Gastrocnemius medialis (tissue), 4 donors: Measurements from ENCODE around the gene KAT2A. TPM values are rescaled to one million over a fixed set of nuclear protein-coding genes. Genes with fewer than 3 reads are reported as not detected.

Source experiments
- ATAC-seq, 2 donors: fragments of 150-250 bp; one replicate each; pipeline ENCODE4 v1.9.1; 2016
- DNase-seq, 2 donors: peaks; one replicate each; pipeline ENCODE4 v3.0.0-alpha.2; 2019
- H3K27ac ChIP-seq, 4 donors: fragments of 200-600 bp; sonication (generic); 1 replicate in 1 of 4; 2 replicates in 3 of 4; pipeline ENCODE4 v1.5.1; 2016 to 2018; ENCODE audit warnings: mild to moderate bottlenecking in 2 of 4, moderate library complexity in 1 of 4
- H3K27me3 ChIP-seq, 3 donors: fragments of 200-600 bp; sonication (generic) in 2 of 3; 1 replicate in 1 of 3; 2 replicates in 2 of 3; pipeline versions ENCODE4 v1.5.1 to v1.6.0; 2016 to 2019; ENCODE audit warnings: mild to moderate bottlenecking in 1 of 3, moderate library complexity in 1 of 3
- H3K36me3 ChIP-seq, 2 donors: fragments of 200-600 bp; sonication (generic) in 1 of 2; one replicate each; pipeline ENCODE4 v1.5.1; 2017 to 2018
- H3K4me1 ChIP-seq, 2 donors: fragments of 200-600 bp; sonication (generic) in 1 of 2; one replicate each; pipeline ENCODE4 v1.5.1; 2016 to 2017; ENCODE audit warnings: mild to moderate bottlenecking in 2 of 2
- H3K4me3 ChIP-seq, 4 donors: fragments of 200-600 bp; sonication (generic) in 3 of 4; 1 replicate in 1 of 4; 2 replicates in 3 of 4; pipeline ENCODE4 v1.5.1; 2016 to 2019; ENCODE audit warnings: mild to moderate bottlenecking in 2 of 4
- H3K9me3 ChIP-seq, 3 donors: fragments of 200-600 bp; sonication (generic) in 2 of 3; 1 replicate in 1 of 3; 2 replicates in 2 of 3; pipeline ENCODE4 v1.5.1; 2016 to 2019
- CTCF ChIP-seq, 5 experiments: fragments of 450-650 bp in 3 of 5; fragments of 200-600 bp in 2 of 5; sonication (generic) in 2 of 5; IDR thresholded peaks in 4 of 5; conservative IDR thresholded peaks in 1 of 5; 1 replicate in 4 of 5; 2 replicates in 1 of 5; pipeline ENCODE4 v1.5.1; 2016 to 2019; ENCODE audit warnings: antibody characterized with exemption in 5 of 5, mild to moderate bottlenecking in 3 of 5, moderate library complexity in 3 of 5
- POLR2A ChIP-seq, 2 donors: fragments of 450-650 bp; IDR thresholded peaks; one replicate each; pipeline ENCODE4 v1.6.1; 2017; ENCODE audit warnings: antibody characterized with exemption in 2 of 2, mild to moderate bottlenecking in 2 of 2, moderate library complexity in 2 of 2
- in situ Hi-C, 4 donors: fragments of 200-750 bp; cut with MboI; loops; one replicate each; pipeline versions ENCODE4 v1.15.0 to v1.8.0; 2017; ENCODE audit warnings: low sequenced_read_pairs in 4 of 4
- intact Hi-C: fragments of 100-400 bp; cut with DNase I; formaldehyde crosslinking; loops from one replicate; pipeline ENCODE4 v1.15.1; 2023; ENCODE audit warnings: low total_unique reads
- total RNA-seq, 4 donors: library from RNA; depleted of rRNA; stranded (reverse); fragments of >200 nt; gene quantifications; one replicate each; pipeline versions ENCODE4 v1.1.0 to v1.2.3, GENCODE V29; 2016

The KAT2A gene
- total RNA-seq, 4 donors from 2014 or later = 1.8 to 15.0 (median 6.3) TPM

DNA sequence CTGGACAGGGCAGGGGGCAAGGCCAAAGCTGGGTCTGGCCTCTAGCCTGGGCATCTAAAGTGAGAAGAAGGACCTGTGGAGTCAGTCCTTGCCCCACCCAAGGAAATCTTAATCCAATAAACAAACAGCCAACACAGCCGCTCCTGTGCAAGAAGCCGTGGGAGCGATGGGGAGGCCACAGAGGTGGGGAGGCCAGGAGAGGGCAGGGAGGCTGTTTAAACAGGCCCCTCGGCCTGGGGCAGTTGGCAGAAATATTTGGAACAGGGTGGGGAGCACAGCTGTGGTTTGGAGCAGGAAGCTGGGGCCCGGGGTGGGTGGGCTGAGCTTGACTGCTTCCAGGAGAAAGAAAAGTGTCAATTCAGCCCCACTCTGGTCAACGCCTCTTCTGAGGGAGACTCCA lies 28.2 kb downstream of the KAT2A start:
- in situ Hi-C loops = no loop called here
- ATAC-seq (no peak), DNase-seq (no peak)
- no peaks in the 10 kb centered on the region for H3K9me3 ChIP-seq
- intact Hi-C loops = no loop called here
- H3K27ac ChIP-seq = no peak overlapping the region
- TF ChIP-seq CTCF (IDR thresholded peaks at IDR 0.05 in 4 of 5, conservative IDR thresholded peaks at IDR 0.05 in 1 of 5) = no peak
- no peak for TF ChIP-seq POLR2A (IDR thresholded peaks at IDR 0.05)
- H3K36me3 ChIP-seq = no peaks in the 10 kb centered on the region
- H3K4me3 ChIP-seq = no peak overlapping the region
- H3K4me1 ChIP-seq = peaks cover 0 to 12% of the 10 kb centered on the region in 2 donors
- H3K27me3 ChIP-seq = peaks cover 0 to 11% (median 6%) of the 10 kb centered on the region in 3 donors

DNA sequence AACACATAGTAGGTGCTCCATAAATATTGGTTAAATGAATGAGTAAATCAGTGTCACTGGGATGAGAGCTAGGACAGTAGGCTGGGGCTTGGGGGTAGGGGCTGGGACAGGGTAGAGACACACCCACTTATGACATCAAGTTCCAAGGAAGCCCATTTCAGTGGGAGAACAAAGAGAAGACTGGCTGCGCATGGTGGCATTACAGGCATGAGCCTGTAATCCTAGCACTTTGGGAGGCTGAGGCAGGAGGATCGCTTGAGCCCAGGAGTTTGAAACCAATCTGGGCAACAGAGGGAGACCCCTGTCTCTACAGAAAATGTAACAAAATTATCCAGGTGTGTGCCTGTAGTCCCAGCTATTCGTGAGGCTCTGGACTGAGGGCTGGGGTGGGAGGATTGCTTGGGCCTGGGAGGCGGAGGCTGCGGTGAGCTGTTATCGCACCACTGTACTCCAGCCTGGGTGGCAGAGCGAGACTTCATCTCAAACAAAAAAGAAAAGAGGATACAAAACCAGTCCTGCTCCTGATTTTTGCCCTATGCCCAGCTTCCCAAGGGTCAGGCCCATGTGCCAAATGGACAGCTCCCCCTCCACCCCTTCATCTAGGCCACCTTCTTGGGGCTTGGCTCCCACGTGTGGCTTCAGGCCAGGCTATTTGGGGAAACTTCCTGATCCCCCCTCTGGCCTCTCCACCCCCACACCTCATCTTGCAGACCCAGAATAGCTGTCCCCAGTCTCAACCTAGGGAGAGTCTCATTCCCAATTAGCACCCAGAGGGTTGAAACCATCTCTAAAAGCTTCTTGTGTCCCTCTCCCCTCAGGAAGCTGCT lies 30.0 kb downstream of the KAT2A start:
- ATAC-seq = no peak
- Histone ChIP-seq H3K27me3 (no peaks in the 10 kb centered on the region), H3K36me3 (no peaks in the 10 kb centered on the region), H3K27ac (no peak overlapping the region), H3K9me3 (no peaks in the 10 kb centered on the region), H3K4me1 (peaks cover 0 to 12% of the 10 kb centered on the region in 2 donors), H3K4me3 (no peak overlapping the region)
- TF ChIP-seq CTCF (IDR thresholded peaks at IDR 0.05 in 4 of 5, conservative IDR thresholded peaks at IDR 0.05 in 1 of 5) (no peak), POLR2A (IDR thresholded peaks at IDR 0.05) (no peak)
- no peak for DNase-seq
- in situ Hi-C loops = no loop called here
- intact Hi-C loops = no loop called here

- intact Hi-C loops = no loop called here
- no peaks in the 10 kb centered on the region for H3K36me3 ChIP-seq
- in situ Hi-C loops = no loop called here
- H3K27me3 ChIP-seq = no peaks in the 10 kb centered on the region
- H3K9me3 ChIP-seq = no peaks in the 10 kb centered on the region
- DNase-seq = no peak
- H3K4me3 ChIP-seq = no peak overlapping the region
- no peak overlapping the region for H3K27ac ChIP-seq
- no peak for ATAC-seq
- TF ChIP-seq CTCF (IDR thresholded peaks at IDR 0.05 in 4 of 5, conservative IDR thresholded peaks at IDR 0.05 in 1 of 5) (no peak), POLR2A (IDR thresholded peaks at IDR 0.05) (no peak)
- H3K4me1 ChIP-seq = peaks cover 0 to 5% of the 10 kb centered on the region in 2 donors
Observed at GRCh38 chr17:42088736-42089135, 32.4 kb downstream of the KAT2A start.

- Histone ChIP-seq H3K36me3 (no peaks in the 10 kb centered on the region), H3K4me1 (peaks cover 0 to 5% of the 10 kb centered on the region in 2 donors), H3K9me3 (no peaks in the 10 kb centered on the region), H3K27me3 (no peaks in the 10 kb centered on the region), H3K27ac (no peak overlapping the region), H3K4me3 (no peak overlapping the region)
- ATAC-seq (no peak), DNase-seq (no peak)
- in situ Hi-C loops (no loop called here), intact Hi-C loops (no loop called here)
- TF ChIP-seq POLR2A (IDR thresholded peaks at IDR 0.05) = no peak
- no peak for TF ChIP-seq CTCF (IDR thresholded peaks at IDR 0.05 in 4 of 5, conservative IDR thresholded peaks at IDR 0.05 in 1 of 5)
Observed at GRCh38 chr17:42087736-42088705, 33.1 kb downstream of the KAT2A start.
